MM.1S (cell line): ENCODE data around the gene RNASET2.

Experiments
- EZH2 ChIP-seq: fragments of 300-600 bp; sonication (generic); optimal IDR thresholded peaks from 2 replicates; pipeline ENCODE3; 2017; ENCODE audit warnings: low read depth, mild to moderate bottlenecking, antibody characterized with exemption, low read length, mixed read lengths
- EZH2phosphoT487 ChIP-seq: fragments of 300-600 bp; sonication (generic); IDR thresholded peaks from 2 replicates; pipeline ENCODE4 v1.6.1; 2018; ENCODE audit warnings: antibody characterized with exemption, low read length
- TF ChIP-seq, protein P1 (sequence below): fragments of 300-600 bp; sonication (generic); IDR thresholded peaks from 2 replicates; pipeline ENCODE4 v1.5.1; 2016; ENCODE audit warnings: antibody characterized with exemption, low read length, mixed read lengths

- TF ChIP-seq, protein P1, sequence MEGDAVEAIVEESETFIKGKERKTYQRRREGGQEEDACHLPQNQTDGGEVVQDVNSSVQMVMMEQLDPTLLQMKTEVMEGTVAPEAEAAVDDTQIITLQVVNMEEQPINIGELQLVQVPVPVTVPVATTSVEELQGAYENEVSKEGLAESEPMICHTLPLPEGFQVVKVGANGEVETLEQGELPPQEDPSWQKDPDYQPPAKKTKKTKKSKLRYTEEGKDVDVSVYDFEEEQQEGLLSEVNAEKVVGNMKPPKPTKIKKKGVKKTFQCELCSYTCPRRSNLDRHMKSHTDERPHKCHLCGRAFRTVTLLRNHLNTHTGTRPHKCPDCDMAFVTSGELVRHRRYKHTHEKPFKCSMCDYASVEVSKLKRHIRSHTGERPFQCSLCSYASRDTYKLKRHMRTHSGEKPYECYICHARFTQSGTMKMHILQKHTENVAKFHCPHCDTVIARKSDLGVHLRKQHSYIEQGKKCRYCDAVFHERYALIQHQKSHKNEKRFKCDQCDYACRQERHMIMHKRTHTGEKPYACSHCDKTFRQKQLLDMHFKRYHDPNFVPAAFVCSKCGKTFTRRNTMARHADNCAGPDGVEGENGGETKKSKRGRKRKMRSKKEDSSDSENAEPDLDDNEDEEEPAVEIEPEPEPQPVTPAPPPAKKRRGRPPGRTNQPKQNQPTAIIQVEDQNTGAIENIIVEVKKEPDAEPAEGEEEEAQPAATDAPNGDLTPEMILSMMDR = no peak
- TF ChIP-seq EZH2 (no peak), EZH2phosphoT487 (no peak)
These were observed 57.4 kb downstream of the RNASET2 start for GRCh38 chr6:166898910-166899309.
